Natural killer cell (primary cell): Measurements from ENCODE around the gene FBXO28. TPM values are rescaled to one million over a fixed set of nuclear protein-coding genes. Genes with fewer than 3 reads are reported as not detected.
A peak's percentile ranks its signal among the peaks of the same experiment; 100 is the strongest.

Experiments
- ATAC-seq, 3 donors: fragments of 150-1000 bp in 2 of 3; fragments of 200-7000 bp in 1 of 3; cut with Tn5 transposase; 1 replicate in 1 of 3; 2 replicates in 2 of 3; pipeline ENCODE4 v1.10.0; 2021; ENCODE audit warnings: mild to moderate bottlenecking in 2 of 3, moderate library complexity in 2 of 3
- DNase-seq, 2 donors: peaks; one replicate each; pipeline versions ENCODE4 v3.0.0 to v3.0.0-alpha.2; 2013 to 2021; ENCODE audit warnings: mixed read lengths in 1 of 2
- H3K27ac ChIP-seq: one replicate; pipeline ENCODE4 v1.5.1; 2013; ENCODE audit warnings: mild to moderate bottlenecking, low read length
- H3K27me3 ChIP-seq: one replicate; pipeline ENCODE4 v1.6.1; 2013; ENCODE audit warnings: low read length; ENCODE audit not compliant: control insufficient read depth, insufficient read depth
- H3K36me3 ChIP-seq: one replicate; pipeline ENCODE4 v1.6.1; 2013; ENCODE audit warnings: low read length; ENCODE audit not compliant: control insufficient read depth, insufficient read depth
- H3K4me1 ChIP-seq: one replicate; pipeline ENCODE4 v1.6.1; 2013; ENCODE audit warnings: low read length; ENCODE audit not compliant: control insufficient read depth, insufficient read depth
- H3K4me3 ChIP-seq: one replicate; pipeline ENCODE4 v1.5.1; 2013; ENCODE audit warnings: low read length
- H3K9me3 ChIP-seq: one replicate; pipeline ENCODE4 v1.6.1; 2013; ENCODE audit warnings: low read length; ENCODE audit not compliant: control insufficient read depth, insufficient read depth
- H3K27ac Mint-ChIP-seq, 2 donors: one replicate each; pipeline ENCODE4 v1.8.0; 2022; ENCODE audit warnings: mild to moderate bottlenecking in 2 of 2, mixed read lengths in 2 of 2, moderate library complexity in 1 of 2
- H3K27me3 Mint-ChIP-seq, 2 donors: one replicate each; pipeline ENCODE4 v1.8.0; 2022; ENCODE audit warnings: low read depth in 2 of 2, mixed read lengths in 2 of 2
- H3K36me3 Mint-ChIP-seq: one replicate; pipeline ENCODE4 v1.8.0; 2022; ENCODE audit warnings: mixed read lengths
- H3K4me1 Mint-ChIP-seq, 2 donors: one replicate each; pipeline ENCODE4 v1.8.0; 2022; ENCODE audit warnings: mixed read lengths in 2 of 2
- H3K4me3 Mint-ChIP-seq: one replicate; pipeline ENCODE4 v1.8.0; 2022; ENCODE audit warnings: mild to moderate bottlenecking, moderate library complexity, mixed read lengths
- H3K9me3 Mint-ChIP-seq, 2 donors: one replicate each; pipeline ENCODE4 v1.8.0; 2022; ENCODE audit warnings: mixed read lengths in 2 of 2
- WGBS: methylation state at CpG from one replicate; pipeline ENCODE4 v1.1.7; 2013; ENCODE audit warnings: missing lambda C conversion rate; ENCODE audit not compliant: insufficient coverage; 5-methylcytosine and 5-hydroxymethylcytosine counted together
- intact Hi-C: fragments of 100-400 bp; cut with micrococcal nuclease; formaldehyde crosslinking; loops from one replicate; pipeline ENCODE4 v1.14.2; 2022
- total RNA-seq, 4 donors: library from RNA; stranded (reverse); fragments of 120-200 nt in 1 of 4; gene quantifications; one replicate each; pipeline versions ENCODE4 v1.2.3 to v1.2.4, GENCODE V29; 2013 to 2022
- TF ChIP-seq, protein P1 (sequence below): fragments of 200-600 bp; IDR thresholded peaks from one replicate; pipeline ENCODE4 v1.8.0; 2022; ENCODE audit warnings: antibody characterized with exemption

FBXO28 gene
- total RNA-seq, 3 donors from 2014 or later (not counting 1 experiment from before 2014, with no cell fraction given): 26.2 to 28.4 (median 28.1) TPM

DNA sequence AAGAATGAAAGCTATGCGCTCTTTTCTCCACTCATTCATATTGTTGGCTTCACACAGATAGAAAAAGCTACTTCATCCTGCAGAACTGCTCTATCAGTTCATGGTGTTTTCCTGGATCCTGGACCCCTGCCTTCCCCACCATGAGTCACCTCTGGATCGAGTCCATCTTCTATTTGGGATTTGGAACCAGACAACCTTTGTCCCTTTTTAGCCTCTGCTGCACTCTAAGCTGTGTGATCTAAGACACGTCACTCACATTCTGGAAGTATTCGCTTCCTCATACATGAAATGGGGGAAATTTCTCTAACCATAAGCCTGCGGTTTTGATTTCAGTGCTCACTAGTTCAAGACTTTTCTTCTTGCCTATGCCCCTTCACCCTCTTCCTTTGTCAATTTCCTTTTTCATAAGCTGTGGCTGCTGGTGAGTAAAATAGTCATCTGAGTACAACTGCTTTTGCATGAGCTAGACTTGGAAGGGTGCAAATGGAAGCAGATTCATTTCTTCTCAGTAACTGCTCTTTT lies 55.0 kb downstream of the FBXO28 start:
- intact Hi-C loops: no loop called here
- peaks cover 3 to 8% of the 10 kb centered on the region in 2 donors for H3K27me3 Mint-ChIP-seq
- Histone ChIP-seq H3K4me3 (no peak overlapping the region), H3K36me3 (no peaks in the 10 kb centered on the region), H3K27me3 (no peaks in the 10 kb centered on the region), H3K4me1 (peaks cover 7% of the 10 kb centered on the region), H3K27ac (no peak overlapping the region), H3K9me3 (no peaks in the 10 kb centered on the region)
- no peak overlapping the region for H3K4me3 Mint-ChIP-seq
- DNase-seq (peak in 1 of 2 donors; percentile 82), ATAC-seq (peak; percentile 36 to 73 (median 72))
- H3K27ac Mint-ChIP-seq: peak overlapping the region in 1 of 2 donors; percentile 15
- no peaks in the 10 kb centered on the region for H3K36me3 Mint-ChIP-seq
- TF ChIP-seq, protein P1, sequence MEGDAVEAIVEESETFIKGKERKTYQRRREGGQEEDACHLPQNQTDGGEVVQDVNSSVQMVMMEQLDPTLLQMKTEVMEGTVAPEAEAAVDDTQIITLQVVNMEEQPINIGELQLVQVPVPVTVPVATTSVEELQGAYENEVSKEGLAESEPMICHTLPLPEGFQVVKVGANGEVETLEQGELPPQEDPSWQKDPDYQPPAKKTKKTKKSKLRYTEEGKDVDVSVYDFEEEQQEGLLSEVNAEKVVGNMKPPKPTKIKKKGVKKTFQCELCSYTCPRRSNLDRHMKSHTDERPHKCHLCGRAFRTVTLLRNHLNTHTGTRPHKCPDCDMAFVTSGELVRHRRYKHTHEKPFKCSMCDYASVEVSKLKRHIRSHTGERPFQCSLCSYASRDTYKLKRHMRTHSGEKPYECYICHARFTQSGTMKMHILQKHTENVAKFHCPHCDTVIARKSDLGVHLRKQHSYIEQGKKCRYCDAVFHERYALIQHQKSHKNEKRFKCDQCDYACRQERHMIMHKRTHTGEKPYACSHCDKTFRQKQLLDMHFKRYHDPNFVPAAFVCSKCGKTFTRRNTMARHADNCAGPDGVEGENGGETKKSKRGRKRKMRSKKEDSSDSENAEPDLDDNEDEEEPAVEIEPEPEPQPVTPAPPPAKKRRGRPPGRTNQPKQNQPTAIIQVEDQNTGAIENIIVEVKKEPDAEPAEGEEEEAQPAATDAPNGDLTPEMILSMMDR: no peak
- H3K9me3 Mint-ChIP-seq: no peaks in the 10 kb centered on the region
- 21% methylated on average over 5 of the region's 5 CpGs for WGBS
- peaks cover 13 to 15% of the 10 kb centered on the region in 2 donors for H3K4me1 Mint-ChIP-seq

- H3K4me1 ChIP-seq: peaks cover 7% of the 10 kb centered on the region
- H3K9me3 ChIP-seq: no peaks in the 10 kb centered on the region
- H3K27ac Mint-ChIP-seq: no peak overlapping the region
- no peak overlapping the region for H3K4me3 ChIP-seq
- no peaks in the 10 kb centered on the region for H3K27me3 ChIP-seq
- TF ChIP-seq, protein P1: no peak
- no peaks in the 10 kb centered on the region for H3K36me3 Mint-ChIP-seq
- no peaks in the 10 kb centered on the region for H3K9me3 Mint-ChIP-seq
- 91% methylated on average over 2 of the region's 4 CpGs for WGBS
- no peak for DNase-seq
- no peak overlapping the region for H3K4me3 Mint-ChIP-seq
- H3K36me3 ChIP-seq: no peaks in the 10 kb centered on the region
- peaks cover 3 to 8% of the 10 kb centered on the region in 2 donors for H3K27me3 Mint-ChIP-seq
- H3K4me1 Mint-ChIP-seq: peaks cover 9 to 10% of the 10 kb centered on the region in 2 donors
- H3K27ac ChIP-seq: no peak overlapping the region
- no peak for ATAC-seq
- intact Hi-C loops: loop anchor here (1.0 kb wide), 1 partner anchor 164 kb away; no protein-coding TSS in a partner anchor
Observed at GRCh38 chr1:224169718-224170270, 55.9 kb downstream of the FBXO28 start.

DNA sequence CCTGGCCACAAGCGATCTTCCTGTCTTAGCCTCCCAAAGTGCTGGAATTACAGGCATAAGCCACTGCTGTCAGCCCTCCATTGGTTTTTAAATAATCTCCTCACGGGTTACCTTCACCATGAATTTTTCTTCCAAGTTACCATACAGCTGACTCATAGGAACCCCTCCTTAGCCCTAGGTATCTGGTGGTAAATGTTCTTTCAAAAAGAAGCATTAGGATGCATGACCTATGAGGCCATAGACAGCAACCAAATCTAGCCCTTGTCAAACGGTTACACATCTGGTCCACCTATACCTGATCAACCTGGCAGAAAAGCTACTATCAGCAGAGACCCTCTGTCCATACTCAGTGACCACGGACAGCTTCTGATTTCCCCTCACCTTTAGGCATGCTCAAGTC lies 56.4 kb downstream of the FBXO28 start:
- Histone ChIP-seq H3K27ac (no peak overlapping the region), H3K4me3 (no peak overlapping the region), H3K9me3 (no peaks in the 10 kb centered on the region), H3K27me3 (no peaks in the 10 kb centered on the region), H3K36me3 (no peaks in the 10 kb centered on the region), H3K4me1 (peaks cover 7% of the 10 kb centered on the region)
- no peak overlapping the region for H3K27ac Mint-ChIP-seq
- peaks cover 8 to 9% of the 10 kb centered on the region in 2 donors for H3K4me1 Mint-ChIP-seq
- no peaks in the 10 kb centered on the region for H3K36me3 Mint-ChIP-seq
- peaks cover 3 to 9% of the 10 kb centered on the region in 2 donors for H3K27me3 Mint-ChIP-seq
- no peaks in the 10 kb centered on the region for H3K9me3 Mint-ChIP-seq
- 92% methylated on average over 4 of the region's 4 CpGs for WGBS
- no peak for ATAC-seq
- intact Hi-C loops: loop anchor here (1.0 kb wide), 1 partner anchor 163 kb away; no protein-coding TSS in a partner anchor
- H3K4me3 Mint-ChIP-seq: no peak overlapping the region
- TF ChIP-seq, protein P1: no peak
- DNase-seq: no peak
